HG03565 (cell line): Measurements from ENCODE around the gene TMEM272.

Experiments
- ATAC-seq: cut with Tn5 transposase; IDR thresholded peaks from one replicate; pipeline ENCODE4 v1.9.1; 2021; ENCODE audit warnings: mild to moderate bottlenecking, moderate library complexity; ENCODE audit not compliant: unreplicated experiment

The TMEM272 gene

GRCh38 chr13:51844862-51845573, at the start of gene TMEM272:
TSS of gene TMEM272 (minus strand) at chr13:51845177. CDS start at chr13:51838530, 6,647 bp downstream.
- ATAC-seq: peak; percentile 46

GRCh38 chr13:51894239-51894638, 49.3 kb upstream of the TMEM272 start:
- ATAC-seq: no peak

- no peak for ATAC-seq
Measured at GRCh38 chr13:51892657-51893056, 47.7 kb upstream of the TMEM272 start.

- ATAC-seq: no peak
Measured at GRCh38 chr13:51887468-51887867, 42.5 kb upstream of the TMEM272 start.

- ATAC-seq: no peak
Measured at GRCh38 chr13:51885651-51886050, 40.7 kb upstream of the TMEM272 start.

GRCh38 chr13:51883226-51883600, 38.2 kb upstream of the TMEM272 start:
- no peak for ATAC-seq

- no peak for ATAC-seq
Measured at GRCh38 chr13:51882570-51883225, 37.7 kb upstream of the TMEM272 start.

- ATAC-seq: no peak
Measured at GRCh38 chr13:51881296-51881695, 36.3 kb upstream of the TMEM272 start.

- no peak for ATAC-seq
Measured at GRCh38 chr13:51879133-51879532, 34.2 kb upstream of the TMEM272 start.

- ATAC-seq: no peak
Measured at GRCh38 chr13:51874651-51875050, 29.7 kb upstream of the TMEM272 start.

- ATAC-seq: no peak
Measured at GRCh38 chr13:51873837-51874236, 28.9 kb upstream of the TMEM272 start.

- ATAC-seq: no peak
Measured at GRCh38 chr13:51873117-51873798, 28.3 kb upstream of the TMEM272 start.

GRCh38 chr13:51870616-51871015, 25.6 kb upstream of the TMEM272 start:
- no peak for ATAC-seq

GRCh38 chr13:51869916-51870315, 24.9 kb upstream of the TMEM272 start:
- ATAC-seq: no peak

- no peak for ATAC-seq
Measured at GRCh38 chr13:51867062-51867461, 22.1 kb upstream of the TMEM272 start.

- ATAC-seq: no peak
Measured at GRCh38 chr13:51865838-51866237, 20.9 kb upstream of the TMEM272 start.

GRCh38 chr13:51862957-51863356, 18.0 kb upstream of the TMEM272 start:
- ATAC-seq: no peak

- ATAC-seq: no peak
Measured at GRCh38 chr13:51861723-51862300, 16.8 kb upstream of the TMEM272 start, which contains the start of gene CCDC70. TSS of gene CCDC70 (plus strand) at chr13:51861969. CDS start at chr13:51865412, 3,443 bp downstream.

- ATAC-seq: no peak
Measured at GRCh38 chr13:51858433-51859247, 13.7 kb upstream of the TMEM272 start.

GRCh38 chr13:51856998-51857397, 12.0 kb upstream of the TMEM272 start:
- no peak for ATAC-seq
